Upper lobe of left lung (tissue), 6 donors: ENCODE data around the gene LHFPL2. TPM values are rescaled to one million over a fixed set of nuclear protein-coding genes. Genes with fewer than 3 reads are reported as not detected.

Source experiments
- ATAC-seq, 2 donors: fragments of 200-7000 bp; cut with Tn5 transposase; one replicate each; pipeline ENCODE4 v1.9.1; 2022; ENCODE audit warnings: mild to moderate bottlenecking in 2 of 2, moderate library complexity in 2 of 2; ENCODE audit not compliant: low FRiP score in 2 of 2
- DNase-seq, 2 donors: peaks; one replicate each; pipeline ENCODE4 v3.0.0-alpha.2; 2019 to 2020
- H3K27ac ChIP-seq, 4 donors: fragments of 200-600 bp; sonication (generic); one replicate each; pipeline ENCODE4 v1.5.1; 2016 to 2019
- H3K27me3 ChIP-seq, 4 donors: fragments of 200-600 bp; sonication (generic); one replicate each; pipeline ENCODE4 v1.5.1; 2017 to 2019
- H3K36me3 ChIP-seq, 4 donors: fragments of 200-600 bp; sonication (generic); one replicate each; pipeline ENCODE4 v1.5.1; 2016 to 2019
- H3K4me1 ChIP-seq, 4 donors: fragments of 200-600 bp; sonication (generic); one replicate each; pipeline ENCODE4 v1.5.1; 2018 to 2019
- H3K4me3 ChIP-seq, 4 donors: fragments of 200-600 bp; sonication (generic); one replicate each; pipeline ENCODE4 v1.5.1; 2017 to 2019; ENCODE audit warnings: mild to moderate bottlenecking in 2 of 4, moderate library complexity in 1 of 4
- H3K9me3 ChIP-seq, 4 donors: fragments of 200-600 bp; sonication (generic); one replicate each; pipeline ENCODE4 v1.5.1; 2018 to 2019
- CTCF ChIP-seq, 6 experiments: fragments of 450-650 bp in 4 of 6; fragments of 200-600 bp in 2 of 6; sonication (generic) in 2 of 6; IDR thresholded peaks; one replicate each; pipeline ENCODE4 v1.5.1; 2016 to 2019; ENCODE audit warnings: antibody characterized with exemption in 6 of 6
- EP300 ChIP-seq, 4 donors: sonication (generic); formaldehyde crosslinking; IDR thresholded peaks; one replicate each; pipeline ENCODE4 v1.5.1; 2017; ENCODE audit warnings: antibody characterized with exemption in 4 of 4, control low read depth in 2 of 4
- POLR2A ChIP-seq, 4 donors: fragments of 450-650 bp; IDR thresholded peaks; one replicate each; pipeline ENCODE4 v1.5.1; 2016 to 2017; ENCODE audit warnings: antibody characterized with exemption in 4 of 4, mild to moderate bottlenecking in 2 of 4
- POLR2AphosphoS5 ChIP-seq, 2 donors: sonication (generic); formaldehyde crosslinking; IDR thresholded peaks; one replicate each; pipeline ENCODE4 v1.5.1; 2017; ENCODE audit warnings: antibody characterized with exemption in 2 of 2
- WGBS, 2 donors: methylation state at CpG; one replicate each; pipeline ENCODE4 v1.1.5; 2017 to 2018; 5-methylcytosine and 5-hydroxymethylcytosine counted together
- total RNA-seq, 6 donors: library from RNA; depleted of rRNA in 4 of 6; stranded (reverse); fragments of >200 nt in 4 of 6; gene quantifications; one replicate each; pipeline versions ENCODE4 v1.1.0 to v1.2.1, GENCODE V29; 2016 to 2021
- donor health status: DM: no; HTN: no; CAD: no; lungs with moderate emphysema.
- donor health status: DM: no; HTN: yes; CAD: no; lungs with severe emphysema.

Gene LHFPL2
- total RNA-seq, 6 donors from 2014 or later = 17.3 to 69.5 (median 32.9) TPM

DNA sequence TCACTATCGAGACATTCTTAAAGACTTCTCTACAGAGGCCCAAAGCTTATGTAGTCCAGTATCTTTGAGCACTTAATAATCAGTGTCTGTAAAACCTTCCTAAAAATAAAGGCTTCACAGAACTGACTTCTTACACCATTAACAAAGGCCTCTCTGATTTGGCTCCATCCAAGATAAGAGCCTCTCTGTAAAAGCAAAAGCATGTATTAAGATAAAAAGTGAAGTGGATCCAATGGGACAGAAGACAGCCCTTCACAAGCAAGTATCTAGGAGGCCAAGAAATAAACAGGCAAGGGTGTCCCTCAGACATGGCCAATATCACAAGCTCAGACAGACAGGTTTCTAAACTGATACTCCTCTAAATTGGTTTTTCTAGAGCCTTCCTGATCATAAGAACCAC, 11.9 kb downstream of the LHFPL2 start:
- no peak overlapping the region for H3K4me3 ChIP-seq
- ATAC-seq (no peak), DNase-seq (no peak)
- no peaks in the 10 kb centered on the region for H3K9me3 ChIP-seq
- H3K27me3 ChIP-seq = no peaks in the 10 kb centered on the region
- TF ChIP-seq EP300 (IDR thresholded peaks at IDR 0.05) = no peak
- no peak for TF ChIP-seq POLR2A (IDR thresholded peaks at IDR 0.05)
- TF ChIP-seq POLR2AphosphoS5 (IDR thresholded peaks at IDR 0.05) = no peak
- TF ChIP-seq CTCF (IDR thresholded peaks at IDR 0.05) = no peak
- peaks cover 5 to 11% (median 9%) of the 10 kb centered on the region in 4 donors for H3K4me1 ChIP-seq
- H3K36me3 ChIP-seq = peaks cover 0 to 3% (median 0%) of the 10 kb centered on the region in 4 donors
- 92 to 96% methylated on average over 1 of the region's 1 CpG for WGBS, 2 donors
- H3K27ac ChIP-seq = no peak overlapping the region

- Histone ChIP-seq H3K27me3 (no peaks in the 10 kb centered on the region), H3K4me3 (no peak overlapping the region), H3K36me3 (peaks cover 0 to 16% (median 4%) of the 10 kb centered on the region in 4 donors), H3K27ac (no peak overlapping the region), H3K9me3 (no peaks in the 10 kb centered on the region), H3K4me1 (peaks cover 5 to 11% (median 9%) of the 10 kb centered on the region in 4 donors)
- DNase-seq = no peak
- TF ChIP-seq POLR2AphosphoS5 (IDR thresholded peaks at IDR 0.05) = no peak
- TF ChIP-seq CTCF (IDR thresholded peaks at IDR 0.05) = no peak
- TF ChIP-seq EP300 (IDR thresholded peaks at IDR 0.05) = no peak
- TF ChIP-seq POLR2A (IDR thresholded peaks at IDR 0.05) = no peak
- WGBS, 2 donors = 90 to 92% methylated on average over 3 of the region's 3 CpGs
- no peak for ATAC-seq
Measured at GRCh38 chr5:78634634-78635033, 13.9 kb downstream of the LHFPL2 start.

DNA sequence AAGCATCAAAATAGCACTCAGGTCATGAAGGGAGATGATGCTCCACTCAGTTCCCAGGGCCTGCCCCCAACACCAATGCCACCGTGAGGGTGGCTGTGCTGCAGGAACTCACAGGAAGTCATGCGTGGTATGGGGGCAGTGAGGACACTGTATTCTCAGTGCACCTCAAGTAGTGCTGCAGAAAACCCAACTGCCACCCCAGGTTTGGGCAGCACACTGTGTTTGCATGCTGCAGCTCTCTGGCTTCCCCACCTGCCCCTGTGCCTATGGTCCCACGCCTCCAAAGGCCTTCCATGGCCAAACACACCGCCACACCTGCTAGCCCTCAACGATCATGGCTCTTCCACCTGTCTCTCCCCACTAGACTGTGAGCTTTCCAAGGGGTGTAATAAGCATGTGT, 14.3 kb downstream of the LHFPL2 start:
- no peaks in the 10 kb centered on the region for H3K27me3 ChIP-seq
- TF ChIP-seq CTCF (IDR thresholded peaks at IDR 0.05) (no peak), POLR2A (IDR thresholded peaks at IDR 0.05) (no peak), POLR2AphosphoS5 (IDR thresholded peaks at IDR 0.05) (no peak), EP300 (IDR thresholded peaks at IDR 0.05) (no peak)
- ATAC-seq = no peak
- no peak for DNase-seq
- peaks cover 5 to 10% (median 8%) of the 10 kb centered on the region in 4 donors for H3K4me1 ChIP-seq
- no peak overlapping the region for H3K27ac ChIP-seq
- WGBS, 2 donors = 80 to 91% methylated on average over 5 of the region's 5 CpGs
- no peak overlapping the region for H3K4me3 ChIP-seq
- peaks cover 0 to 16% (median 4%) of the 10 kb centered on the region in 4 donors for H3K36me3 ChIP-seq
- no peaks in the 10 kb centered on the region for H3K9me3 ChIP-seq

DNA sequence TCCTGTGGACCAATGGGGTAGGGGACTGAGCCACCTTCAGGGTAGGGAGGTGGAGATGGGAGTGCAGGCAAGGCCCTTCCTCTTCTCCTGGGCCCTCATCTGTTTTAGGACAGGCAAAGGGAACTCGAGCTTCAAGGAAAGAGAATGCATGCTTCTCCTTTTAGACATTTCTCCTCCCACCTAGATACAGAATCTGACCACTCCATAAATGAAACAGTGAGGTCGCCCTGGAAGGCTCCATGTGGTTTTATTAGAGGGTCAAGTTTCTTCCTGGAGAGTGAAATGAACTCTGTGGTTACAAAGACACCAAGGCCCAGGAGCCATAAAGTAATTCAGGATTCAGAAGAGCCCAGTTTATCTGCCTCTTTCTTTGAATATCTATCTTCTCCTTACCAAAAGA, 14.9 kb downstream of the LHFPL2 start:
- no peak for DNase-seq
- H3K4me3 ChIP-seq = no peak overlapping the region
- H3K9me3 ChIP-seq = no peaks in the 10 kb centered on the region
- no peak overlapping the region for H3K27ac ChIP-seq
- H3K4me1 ChIP-seq = peaks cover 1 to 7% (median 3%) of the 10 kb centered on the region in 4 donors
- peak in 1 of 2 donors; percentile 12 for ATAC-seq
- no peaks in the 10 kb centered on the region for H3K27me3 ChIP-seq
- TF ChIP-seq POLR2A (IDR thresholded peaks at IDR 0.05) (no peak), POLR2AphosphoS5 (IDR thresholded peaks at IDR 0.05) (no peak), CTCF (IDR thresholded peaks at IDR 0.05) (no peak), EP300 (IDR thresholded peaks at IDR 0.05) (no peak)
- WGBS, 2 donors = 69 to 72% methylated on average over 2 of the region's 2 CpGs
- H3K36me3 ChIP-seq = peaks cover 0 to 18% (median 4%) of the 10 kb centered on the region in 4 donors

- no peak for DNase-seq
- WGBS, 2 donors = 92 to 98% methylated on average over 2 of the region's 2 CpGs
- Histone ChIP-seq H3K27ac (no peak overlapping the region), H3K9me3 (no peaks in the 10 kb centered on the region), H3K27me3 (no peaks in the 10 kb centered on the region), H3K4me3 (no peak overlapping the region), H3K36me3 (peaks cover 0 to 24% (median 4%) of the 10 kb centered on the region in 4 donors), H3K4me1 (no peaks in the 10 kb centered on the region)
- no peak for TF ChIP-seq CTCF (IDR thresholded peaks at IDR 0.05)
- TF ChIP-seq POLR2AphosphoS5 (IDR thresholded peaks at IDR 0.05) = no peak
- no peak for TF ChIP-seq EP300 (IDR thresholded peaks at IDR 0.05)
- no peak for TF ChIP-seq POLR2A (IDR thresholded peaks at IDR 0.05)
- no peak for ATAC-seq
Measured at GRCh38 chr5:78632467-78632866, 16.1 kb downstream of the LHFPL2 start.
